Activated CD4-positive, CD25-positive, alpha-beta regulatory T cell treated with anti-CD3 and anti-CD28 coated beads, Interleukin-2, amount 50 U/mL, for 16 hours (primary cell): Measurements from ENCODE around the gene MAGI1.
"Not testable (repeated sequence)": the region's sequence is repeated elsewhere in the genome, so short reads cannot be mapped to it uniquely, and the experiment has no call there.

Source experiments
- DNase-seq: peaks from one replicate; pipeline ENCODE4 v3.0.0-alpha.2; 2020; ENCODE audit warnings: low read depth, low spot score

MAGI1 gene

DNA sequence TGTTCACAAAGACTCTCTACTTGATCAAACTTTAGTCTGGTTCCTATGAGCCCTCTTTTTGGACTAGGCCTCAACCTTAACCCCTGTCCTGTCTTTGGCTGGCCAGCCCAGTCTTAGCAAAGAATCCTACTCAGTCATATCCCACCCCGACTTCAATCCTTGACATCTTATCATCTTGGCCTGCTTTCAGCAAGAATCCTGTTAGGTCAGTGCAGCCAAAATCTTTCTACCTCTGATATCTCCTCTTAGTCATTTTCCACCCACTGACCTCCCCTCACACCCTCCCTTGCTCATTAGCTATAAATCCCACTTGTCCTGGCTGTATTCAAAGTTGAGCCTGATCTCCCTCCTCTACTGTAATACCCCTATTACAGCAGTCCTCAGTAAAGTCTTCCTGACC is 286.1 kb downstream of the MAGI1 start:
- DNase-seq, result no peak

DNA sequence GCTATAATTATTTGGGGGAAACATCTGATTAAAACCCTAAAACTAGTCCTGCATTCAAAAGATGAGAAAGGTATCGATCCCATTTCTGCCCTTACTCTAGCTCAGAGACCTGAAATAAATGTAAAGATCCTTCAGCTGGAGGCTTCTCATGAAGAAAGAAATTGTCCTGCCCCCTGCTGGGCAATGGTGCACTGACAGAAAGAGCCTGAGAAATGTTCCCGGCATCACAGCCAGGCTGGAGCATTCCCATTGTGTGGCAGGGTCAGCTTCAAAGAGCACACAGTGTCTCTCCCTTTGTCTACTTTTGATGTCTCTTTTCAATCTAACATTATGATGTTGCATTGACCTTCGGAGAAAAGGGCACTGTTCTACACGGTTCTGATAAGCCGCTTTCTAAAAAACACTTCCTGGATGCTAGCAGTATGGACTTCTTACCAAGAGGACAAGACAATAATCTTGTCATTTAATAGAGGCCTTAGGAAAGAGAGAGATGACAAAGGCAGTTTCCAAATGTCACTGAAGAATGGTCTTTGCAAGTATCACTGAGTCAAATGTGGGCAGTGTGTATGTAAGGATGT is 287.5 kb downstream of the MAGI1 start:
- DNase-seq, result no peak

DNA sequence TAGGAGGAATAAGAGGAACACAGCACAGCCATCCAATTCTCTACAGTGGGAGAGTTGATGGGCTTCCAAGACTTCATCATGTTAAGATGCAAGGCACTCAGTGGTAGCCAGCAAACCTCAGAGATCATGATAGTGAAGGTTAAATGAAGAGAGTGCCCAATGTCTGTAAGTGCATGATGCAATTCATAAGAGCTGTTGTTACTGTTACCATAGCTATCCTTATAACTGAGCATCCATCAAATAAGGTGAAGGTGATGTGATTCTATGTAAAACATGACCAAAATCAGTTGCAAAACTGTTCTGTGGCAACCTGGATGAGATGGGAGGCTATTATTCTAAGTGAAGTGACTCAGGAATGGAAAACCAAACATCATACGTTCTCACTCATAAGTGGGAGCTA is 289.7 kb downstream of the MAGI1 start:
- DNase-seq, result no peak

- DNase-seq, result no peak
Measured at GRCh38 chr3:65748326-65748725, 290.4 kb downstream of the MAGI1 start.

DNA sequence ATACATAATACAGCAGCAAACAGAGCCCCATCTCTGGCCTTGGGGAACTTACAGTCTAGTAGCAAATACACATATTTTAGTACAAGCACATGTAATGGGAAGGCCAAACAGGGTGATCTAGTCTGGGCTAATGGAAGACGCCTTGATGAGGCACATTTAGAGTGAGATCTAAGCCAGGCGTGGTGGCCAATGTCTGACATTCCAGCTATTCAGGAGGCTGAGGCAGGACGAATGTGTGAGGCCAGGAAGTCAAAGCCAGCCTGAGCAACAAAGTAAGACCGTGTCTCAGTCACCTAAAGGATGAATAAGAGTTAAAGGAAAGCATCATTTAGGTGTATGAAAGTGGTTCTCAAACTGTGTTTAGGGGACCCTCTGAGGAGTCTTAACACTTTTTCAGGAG is 291.9 kb downstream of the MAGI1 start:
- no peak for DNase-seq

DNA sequence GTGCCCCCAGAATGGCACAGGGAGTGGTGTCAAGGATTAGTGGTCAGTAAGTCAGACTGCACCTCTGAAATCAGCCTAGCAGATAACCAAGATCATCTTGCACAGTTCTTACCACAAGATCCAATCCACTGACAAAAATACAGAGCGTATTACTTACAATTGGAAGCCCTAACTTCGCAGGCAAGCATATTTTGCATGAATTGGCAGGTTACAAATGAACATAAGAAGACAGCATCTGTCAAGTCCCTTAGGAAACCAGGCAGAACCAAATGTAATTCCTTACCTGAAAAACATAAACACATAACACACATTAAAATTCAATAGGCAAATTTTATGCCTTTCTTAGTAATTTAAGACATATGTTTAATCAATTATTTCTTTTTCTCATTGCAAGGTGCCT is 293.4 kb downstream of the MAGI1 start:
- no peak for DNase-seq

- DNase-seq, result no peak
Measured at GRCh38 chr3:65742914-65743313, 295.8 kb downstream of the MAGI1 start.

DNA sequence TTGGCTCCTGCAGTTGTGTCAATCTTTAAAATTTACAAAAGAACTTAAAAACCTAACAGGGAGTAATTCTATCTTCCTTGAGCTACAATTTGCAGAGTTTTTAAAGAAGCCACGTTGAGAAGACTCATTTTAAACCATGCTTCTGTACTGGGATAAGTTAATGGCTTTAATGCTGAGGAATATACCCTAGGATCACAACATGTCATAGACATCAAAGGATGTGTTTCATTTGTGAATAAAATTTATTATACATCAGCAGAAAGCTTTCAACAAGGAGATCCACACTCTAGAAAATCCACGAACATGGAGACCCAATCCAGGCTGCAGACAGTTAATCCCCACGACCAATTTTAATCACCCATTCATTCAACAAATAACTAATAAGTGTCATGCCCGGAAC is 297.2 kb downstream of the MAGI1 start:
- DNase-seq, result no peak

- DNase-seq, result no peak
Measured at GRCh38 chr3:65739901-65740541, 298.7 kb downstream of the MAGI1 start.

DNA sequence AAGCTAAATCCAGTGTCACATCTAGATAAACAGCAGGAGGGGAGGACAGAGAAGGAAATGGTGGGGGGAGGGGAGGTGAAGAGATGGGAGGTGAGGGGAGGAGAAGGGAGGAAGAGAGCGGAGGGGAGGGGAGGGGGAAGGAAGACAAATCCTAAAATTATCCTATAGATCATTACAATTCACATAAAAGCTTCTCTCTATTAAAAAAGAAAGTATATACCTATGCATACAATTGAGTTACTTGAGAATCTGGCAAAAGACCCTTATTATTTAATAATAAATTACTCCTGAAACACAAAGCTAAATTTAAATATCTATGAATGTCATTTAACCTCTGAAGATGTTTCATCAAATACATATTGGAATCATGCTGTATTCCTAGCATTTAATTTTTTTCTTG is 303.9 kb downstream of the MAGI1 start:
- no peak for DNase-seq

DNA sequence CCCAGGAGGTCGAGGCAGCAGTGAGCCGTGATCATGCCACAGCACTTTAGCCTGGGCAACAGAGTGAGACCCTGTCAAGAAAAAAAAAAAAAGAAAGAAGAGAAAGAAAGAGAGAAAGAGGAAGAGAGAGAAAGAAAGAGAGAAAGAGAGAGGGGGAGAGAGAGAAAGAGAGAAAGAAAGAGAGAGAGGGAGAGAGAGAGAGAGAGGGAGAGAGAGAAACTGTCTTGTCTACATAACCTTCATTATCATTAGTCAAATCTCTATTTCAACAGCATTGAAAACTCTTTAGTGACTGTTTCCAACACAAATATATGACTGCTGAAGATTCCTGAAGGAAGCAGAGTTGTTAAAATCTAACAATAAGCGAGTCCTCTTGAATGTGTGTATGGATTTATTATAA is 304.3 kb downstream of the MAGI1 start:
- no peak for DNase-seq

GRCh38 chr3:65733459-65733858 is 305.3 kb downstream of the MAGI1 start:
- no peak for DNase-seq

DNA sequence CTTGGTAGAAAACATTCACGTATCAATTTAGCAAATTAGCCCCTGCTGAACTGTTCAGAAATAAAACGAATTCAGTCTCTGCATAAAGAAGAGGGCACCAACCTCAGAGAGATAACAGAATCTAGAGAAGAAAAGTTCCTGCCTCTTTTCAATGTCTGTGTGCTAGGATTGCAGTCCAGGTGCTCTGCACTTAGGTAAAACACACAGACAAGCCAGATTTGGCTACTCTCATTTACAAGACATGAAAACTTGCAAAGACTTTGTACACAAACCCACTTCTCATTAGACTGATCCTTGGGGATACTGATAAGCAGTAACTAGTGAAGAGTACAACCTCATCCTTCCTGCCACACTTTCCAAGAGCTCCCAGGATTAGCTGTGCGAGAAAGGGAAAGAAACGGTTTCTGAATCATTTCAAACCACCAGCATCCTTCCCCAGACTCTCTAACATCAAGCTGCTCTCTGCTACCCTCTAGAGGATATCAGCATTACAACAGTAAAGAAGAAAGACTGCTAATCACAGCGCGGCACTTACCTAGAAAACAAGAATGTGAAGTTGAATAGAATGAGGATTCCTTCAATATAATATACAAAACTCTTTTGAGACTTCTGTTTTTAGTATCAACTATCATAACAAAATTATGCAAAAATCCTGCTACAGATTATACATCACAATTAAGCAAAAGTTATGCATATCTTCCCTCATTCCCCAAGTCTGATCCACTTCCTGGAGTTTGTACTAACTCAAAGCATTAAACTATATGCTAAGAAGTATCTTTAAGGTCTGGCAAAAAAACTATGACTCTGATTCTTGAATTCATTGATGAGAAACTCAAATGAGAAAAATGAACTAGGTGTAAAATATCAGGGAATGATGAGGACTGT is 306.4 kb downstream of the MAGI1 start:
- no peak for DNase-seq

GRCh38 chr3:65730449-65730848 is 308.3 kb downstream of the MAGI1 start:
- no peak for DNase-seq

- DNase-seq, result no peak
Measured at GRCh38 chr3:65729973-65730372, 308.7 kb downstream of the MAGI1 start.

DNA sequence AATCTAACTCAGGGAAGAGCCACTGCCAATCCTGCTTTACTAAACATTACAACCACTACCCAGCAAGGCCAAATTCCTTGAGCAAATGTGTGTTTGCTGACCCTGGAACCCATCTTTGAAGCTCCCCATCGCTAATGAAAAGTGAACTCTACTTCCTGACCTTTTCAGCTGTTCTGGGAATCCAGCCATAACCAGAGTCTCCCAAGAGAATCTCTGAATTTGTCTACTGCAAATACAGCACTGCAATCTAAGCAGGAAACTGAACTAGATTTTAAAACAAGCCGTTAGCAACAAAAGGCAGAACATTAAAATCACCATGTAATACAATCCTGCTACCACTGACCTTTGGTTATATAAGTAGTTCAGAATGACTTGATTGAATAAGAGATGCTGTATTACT is 309.2 kb downstream of the MAGI1 start:
- no peak for DNase-seq

- DNase-seq, result no peak
Measured at GRCh38 chr3:65728138-65728537, 310.6 kb downstream of the MAGI1 start.

DNA sequence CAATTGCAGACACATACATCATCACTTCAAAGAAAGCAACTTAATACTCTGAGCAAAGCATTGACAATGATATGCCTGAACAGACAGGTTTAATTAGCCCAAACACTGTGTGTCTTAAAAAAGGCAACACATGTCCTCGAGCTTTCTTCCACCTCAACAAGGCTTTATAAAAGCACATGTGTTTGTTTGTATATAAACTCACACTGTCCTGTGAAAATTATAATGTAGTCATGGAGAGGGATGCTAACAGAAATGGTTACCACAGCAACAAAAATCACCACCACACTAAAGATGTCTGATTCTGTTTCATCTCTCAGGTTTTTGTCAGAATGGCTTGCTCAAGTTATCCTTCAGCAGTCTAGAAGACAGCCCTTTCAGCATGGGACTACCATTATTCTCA is 314.7 kb downstream of the MAGI1 start:
- DNase-seq, result no peak

DNA sequence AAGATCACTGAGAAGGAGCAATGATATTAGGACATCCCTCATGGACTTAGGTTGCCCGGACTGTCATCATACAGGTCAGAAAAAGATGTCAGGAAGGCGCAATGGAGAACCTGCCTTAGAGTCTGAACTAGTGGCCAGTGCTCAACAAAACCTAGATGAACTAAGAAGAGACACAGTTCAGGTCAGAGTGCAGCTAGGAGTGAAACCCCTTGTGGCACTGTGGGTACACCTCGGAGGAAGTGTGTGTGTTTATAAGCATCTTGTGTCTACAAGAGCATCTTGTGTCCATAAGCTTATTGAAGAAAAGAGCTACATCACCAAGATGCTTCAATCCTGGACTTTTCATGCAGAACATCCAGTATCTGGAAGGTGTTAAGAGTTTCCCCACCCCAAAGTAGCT is 315.7 kb downstream of the MAGI1 start:
- DNase-seq, result no peak

DNA sequence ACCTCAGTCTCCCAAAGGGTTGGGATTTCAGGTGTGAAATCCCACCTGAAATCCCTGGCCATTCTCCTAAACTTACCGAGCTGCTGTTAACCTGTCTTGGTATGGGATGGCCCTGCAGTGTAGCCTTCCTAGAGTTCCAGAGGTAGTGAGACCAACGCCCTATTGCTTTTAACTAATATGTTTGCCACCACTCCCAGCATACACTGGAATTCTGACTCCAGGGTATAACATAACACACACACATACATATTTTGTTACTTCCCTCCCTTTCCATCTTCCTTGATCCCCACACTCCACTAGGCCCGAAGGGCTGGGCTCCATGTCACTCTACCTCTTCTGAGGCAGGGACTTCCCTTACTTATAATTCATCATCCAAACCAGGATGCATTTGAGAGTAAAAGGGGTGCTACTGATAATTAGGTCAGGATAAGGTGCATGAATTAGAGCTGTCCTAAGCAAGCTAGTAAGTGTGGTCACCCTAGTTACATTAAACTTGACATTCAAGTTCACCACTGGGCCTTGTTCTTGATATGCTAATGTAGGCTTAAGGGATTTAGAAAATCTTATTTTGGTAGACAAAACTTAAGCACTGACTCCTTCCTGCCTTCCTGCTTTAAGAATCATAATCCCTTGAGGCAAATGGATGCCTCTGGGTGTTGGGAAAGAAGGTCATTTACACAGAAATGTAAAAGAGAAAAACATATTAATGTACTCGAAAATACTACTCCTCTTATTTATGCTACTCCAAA is 317.6 kb downstream of the MAGI1 start:
- no peak for DNase-seq

DNA sequence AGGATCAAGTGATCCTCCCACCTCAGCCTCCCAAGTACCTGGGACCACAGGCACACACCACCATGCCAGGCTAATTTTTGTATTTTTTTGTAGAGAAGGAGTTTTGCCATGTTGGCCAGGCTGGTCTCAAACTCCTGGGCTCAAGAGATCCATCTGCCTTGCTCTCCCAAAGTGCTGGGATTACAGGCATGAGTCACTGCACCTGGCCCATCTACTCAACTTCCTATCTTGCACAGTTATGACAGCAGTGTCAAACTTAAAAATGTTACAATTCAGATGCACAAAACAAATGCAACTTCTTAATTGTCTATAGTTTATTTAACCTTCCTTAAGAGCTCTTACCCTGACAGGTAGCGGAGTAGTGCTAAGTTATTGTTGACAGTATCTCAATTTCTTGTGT is 319.1 kb downstream of the MAGI1 start:
- not testable (repeated sequence) for DNase-seq

DNA sequence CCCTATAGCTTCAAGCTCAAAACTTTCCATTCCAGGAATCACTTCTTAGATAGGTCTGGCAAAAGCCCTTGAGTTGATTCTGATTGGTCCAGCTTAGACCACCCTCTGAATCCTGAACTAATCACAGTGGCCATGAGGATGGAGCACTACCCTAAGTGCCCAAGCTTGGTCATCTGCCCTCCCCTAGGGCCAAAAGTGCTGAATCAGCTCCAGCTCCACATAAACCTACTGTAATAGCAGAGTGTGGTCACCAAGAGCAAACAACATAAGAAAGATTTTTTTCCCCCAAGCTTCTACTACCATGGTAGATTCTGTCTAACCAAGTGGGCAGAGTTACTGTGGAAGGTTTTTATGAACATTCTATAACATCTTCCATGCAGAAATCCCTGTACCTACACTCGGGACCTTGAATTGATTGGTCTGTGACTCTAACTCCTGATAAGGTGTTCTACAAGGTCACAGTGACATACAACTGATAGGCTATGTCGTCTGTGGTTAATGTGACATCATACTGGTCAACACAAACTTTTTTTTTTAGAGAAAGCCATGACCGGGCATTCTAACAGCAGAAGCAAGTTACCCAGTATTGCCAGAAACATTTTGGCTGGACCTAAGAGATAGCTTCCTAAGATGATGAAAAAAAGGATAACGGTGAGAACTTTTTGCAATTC is 320.9 kb downstream of the MAGI1 start:
- no peak for DNase-seq
